GM19455 (cell line): ENCODE data around the gene PITPNC1.
"Not testable (repeated sequence)": the region's sequence is repeated elsewhere in the genome, so short reads cannot be mapped to it uniquely, and the experiment has no call there.

Experiments
- ATAC-seq: cut with Tn5 transposase; IDR thresholded peaks from one replicate; pipeline ENCODE4 v1.9.1; 2021; ENCODE audit not compliant: unreplicated experiment

Gene PITPNC1

DNA sequence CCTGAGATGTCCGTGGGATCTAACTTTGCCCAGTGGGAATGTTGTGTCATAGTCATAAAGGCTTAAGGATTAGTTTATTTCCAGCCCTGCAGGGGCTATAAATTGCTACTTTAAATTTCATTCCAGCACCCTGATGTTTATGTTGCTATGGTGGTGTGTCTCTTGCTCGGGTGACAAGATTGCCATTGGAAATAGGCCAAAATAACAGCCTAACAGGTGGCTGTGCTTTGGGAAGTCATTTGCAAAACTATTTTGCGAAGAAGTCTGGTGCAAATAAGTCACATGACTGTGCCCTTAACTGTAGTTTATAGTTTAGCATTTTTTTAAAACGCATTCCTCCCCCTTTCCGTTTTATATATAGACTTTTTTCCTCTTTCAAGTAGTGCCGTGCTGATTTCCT, 23.1 kb downstream of the PITPNC1 start:
- no peak for ATAC-seq

DNA sequence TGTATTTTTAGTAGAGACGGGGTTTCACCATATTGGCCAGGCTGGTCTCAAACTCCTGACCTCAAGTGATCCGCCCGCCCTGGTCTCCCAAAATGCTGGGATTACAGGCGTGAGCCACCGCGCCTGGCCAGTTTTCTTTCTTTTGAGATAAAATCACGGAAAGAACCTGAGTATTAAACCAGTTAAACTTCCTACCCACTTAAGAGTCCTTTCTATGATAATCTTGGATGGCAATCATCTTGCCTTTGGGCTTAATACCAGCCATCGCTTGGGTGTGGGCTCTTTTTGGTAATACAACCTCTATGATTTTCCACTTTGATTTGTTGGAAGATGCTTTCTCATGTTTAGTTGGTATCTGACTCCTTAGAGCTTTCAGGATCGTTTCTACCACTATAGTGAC, 24.0 kb downstream of the PITPNC1 start:
- no peak for ATAC-seq

GRCh38 chr17:67401598-67402504, 24.8 kb downstream of the PITPNC1 start:
- ATAC-seq, result no peak

DNA sequence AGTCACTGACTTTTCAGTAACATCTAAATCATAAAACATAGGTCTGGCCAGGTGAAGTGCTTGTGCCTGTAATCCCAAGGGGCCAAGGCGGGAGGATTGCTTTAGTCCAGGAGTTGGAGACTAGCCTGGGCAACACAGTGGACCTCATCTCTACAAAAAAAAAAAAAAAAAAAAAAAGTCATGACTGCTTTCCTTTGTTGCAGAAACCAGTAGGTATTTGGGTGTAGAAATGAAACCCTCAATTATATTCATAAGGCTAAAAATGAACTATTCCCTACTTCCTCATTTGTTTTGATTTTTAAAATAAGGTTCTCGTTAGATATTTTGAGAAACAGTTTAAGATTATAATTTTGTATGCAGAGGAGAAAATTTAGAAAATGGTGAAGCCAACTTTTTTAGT, 26.0 kb downstream of the PITPNC1 start:
- no peak for ATAC-seq

- ATAC-seq, result no peak
Observed at GRCh38 chr17:67403483-67403882, 26.4 kb downstream of the PITPNC1 start.

- ATAC-seq, result not testable (repeated sequence)
Observed at GRCh38 chr17:67408455-67408830, 31.4 kb downstream of the PITPNC1 start.

DNA sequence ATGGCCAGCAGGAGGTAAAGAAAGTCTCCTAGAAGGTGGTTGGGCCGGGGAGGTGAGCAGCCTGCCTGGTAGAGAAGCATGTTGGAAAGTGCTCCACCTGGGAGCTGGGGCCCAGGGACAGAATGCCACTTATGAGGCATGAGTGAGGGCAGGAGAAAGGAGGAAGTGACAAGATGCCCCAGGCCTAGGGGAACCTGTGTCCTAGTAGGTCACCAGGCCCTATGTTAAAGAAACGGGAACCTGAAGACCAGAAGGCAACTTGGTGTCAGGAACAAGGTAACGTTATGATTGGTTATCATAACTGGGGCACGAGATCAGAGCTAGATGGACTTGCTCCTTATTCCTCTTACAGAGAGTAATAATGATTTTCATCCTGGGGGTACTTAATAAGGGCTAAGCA, 34.3 kb downstream of the PITPNC1 start:
- ATAC-seq, result no peak

GRCh38 chr17:67412032-67412431, 35.0 kb downstream of the PITPNC1 start:
- no peak for ATAC-seq

DNA sequence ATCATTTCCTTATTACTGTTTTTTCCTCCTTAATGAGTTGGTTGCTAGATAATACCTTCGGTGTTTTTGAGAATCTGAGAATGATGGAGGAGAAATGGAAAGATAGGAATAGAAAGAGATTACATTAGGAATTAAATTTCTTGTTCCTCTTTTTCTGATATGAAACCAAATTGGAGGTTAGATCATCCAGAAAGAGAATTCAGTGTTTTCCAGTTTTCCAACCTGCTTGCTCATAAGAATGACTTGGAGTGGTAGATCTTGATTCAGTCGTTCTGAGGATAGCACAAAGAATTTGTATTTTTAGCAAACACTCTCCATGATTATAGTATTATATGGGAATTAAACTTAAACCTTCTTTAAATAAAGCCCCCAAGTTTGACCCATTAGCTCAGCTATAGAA, 35.9 kb downstream of the PITPNC1 start:
- ATAC-seq, result no peak

- ATAC-seq, result no peak
Observed at GRCh38 chr17:67413388-67413787, 36.3 kb downstream of the PITPNC1 start.

GRCh38 chr17:67414130-67414529, 37.0 kb downstream of the PITPNC1 start:
- no peak for ATAC-seq

- no peak for ATAC-seq
Observed at GRCh38 chr17:67414559-67414958, 37.5 kb downstream of the PITPNC1 start.

DNA sequence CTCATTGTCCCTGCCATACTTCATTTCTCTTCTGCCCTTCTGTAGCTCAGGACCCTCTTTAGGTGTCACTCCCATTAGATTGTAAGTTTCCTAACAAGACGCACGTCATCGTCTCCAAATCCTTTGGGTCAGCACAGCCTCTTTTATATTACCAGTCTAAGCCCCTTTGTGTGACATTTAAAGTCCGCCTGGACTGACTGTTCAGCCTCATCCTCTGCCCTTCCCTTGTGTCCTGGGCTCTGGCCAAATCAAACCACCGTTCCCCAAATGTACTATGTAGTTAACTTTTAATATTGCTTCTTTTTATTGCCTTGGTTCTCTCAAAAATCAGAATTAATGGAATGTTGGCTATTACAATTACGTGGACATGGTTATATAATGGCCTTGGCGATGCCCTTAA, 38.2 kb downstream of the PITPNC1 start:
- ATAC-seq, result no peak

DNA sequence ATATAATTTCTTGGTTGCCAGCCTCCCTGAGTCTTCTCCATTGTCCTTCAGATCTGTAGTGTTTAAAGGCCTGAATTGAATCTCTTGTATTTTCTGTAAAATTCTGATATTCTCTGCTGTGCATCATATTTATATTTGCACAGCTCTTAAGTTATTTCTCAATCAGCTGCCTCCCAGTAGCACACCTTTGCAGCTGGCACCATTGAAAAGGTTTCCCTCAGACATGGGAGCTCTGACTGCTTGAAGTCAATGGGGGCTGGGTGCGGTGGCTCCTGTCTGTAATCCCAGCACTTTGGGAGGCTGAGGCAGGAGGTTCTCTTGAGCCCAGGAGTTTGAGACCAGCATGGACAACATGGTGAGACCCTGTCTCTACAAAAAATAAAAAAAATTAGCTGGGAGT, 40.4 kb downstream of the PITPNC1 start:
- no peak for ATAC-seq

GRCh38 chr17:67420994-67421393, 43.9 kb downstream of the PITPNC1 start:
- ATAC-seq, result no peak

- ATAC-seq, result no peak
Observed at GRCh38 chr17:67421869-67422273, 44.8 kb downstream of the PITPNC1 start.

- ATAC-seq, result not testable (repeated sequence)
Observed at GRCh38 chr17:67422296-67422695, 45.2 kb downstream of the PITPNC1 start.

GRCh38 chr17:67422897-67423296, 45.8 kb downstream of the PITPNC1 start:
- no peak for ATAC-seq

DNA sequence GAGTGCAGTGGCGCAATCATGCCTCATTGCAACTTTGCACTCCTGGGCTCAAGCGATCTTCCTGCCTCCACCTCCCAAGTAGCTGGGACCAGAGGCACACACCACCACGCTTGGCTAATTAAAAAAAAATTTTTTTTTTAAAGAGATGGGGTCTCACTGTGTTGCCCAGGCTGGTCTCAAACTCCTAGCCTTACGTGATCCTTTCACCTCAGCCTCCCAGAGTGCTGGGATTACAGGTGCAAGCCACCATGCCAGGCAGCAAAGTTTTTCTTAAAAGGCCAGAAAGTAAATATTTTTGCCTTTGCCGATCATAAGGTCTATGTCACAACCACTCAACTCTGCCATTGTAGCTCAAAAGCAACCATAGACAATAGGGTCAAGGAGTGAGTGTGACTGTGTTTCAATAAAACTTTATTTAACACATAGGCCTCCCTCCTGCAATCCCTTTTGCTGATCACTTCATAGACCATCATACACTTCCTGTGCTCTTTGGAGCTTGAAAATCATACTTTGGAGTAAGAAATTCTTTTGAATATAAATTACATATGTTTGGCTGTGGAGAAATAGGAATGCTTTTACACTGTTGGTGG, 48.6 kb downstream of the PITPNC1 start:
- no peak for ATAC-seq

DNA sequence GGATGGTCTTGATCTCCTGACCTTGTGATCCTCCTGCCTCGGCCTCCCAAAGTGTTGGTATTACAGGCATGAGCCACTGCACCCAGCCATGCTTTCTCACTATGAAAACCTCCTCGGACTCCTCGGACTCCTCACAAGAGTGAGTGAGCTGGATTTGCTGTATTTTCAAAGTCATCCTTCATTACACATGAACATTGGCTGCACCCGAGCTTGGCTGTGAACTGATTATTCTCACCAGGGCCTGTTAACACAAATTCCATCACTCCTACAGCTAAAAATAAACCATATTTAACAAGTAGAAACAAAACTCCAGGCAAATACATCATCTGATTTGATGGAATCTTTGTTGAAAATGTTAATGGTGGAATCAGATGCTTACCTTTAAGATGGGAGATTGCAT, 50.3 kb downstream of the PITPNC1 start:
- ATAC-seq, result no peak

DNA sequence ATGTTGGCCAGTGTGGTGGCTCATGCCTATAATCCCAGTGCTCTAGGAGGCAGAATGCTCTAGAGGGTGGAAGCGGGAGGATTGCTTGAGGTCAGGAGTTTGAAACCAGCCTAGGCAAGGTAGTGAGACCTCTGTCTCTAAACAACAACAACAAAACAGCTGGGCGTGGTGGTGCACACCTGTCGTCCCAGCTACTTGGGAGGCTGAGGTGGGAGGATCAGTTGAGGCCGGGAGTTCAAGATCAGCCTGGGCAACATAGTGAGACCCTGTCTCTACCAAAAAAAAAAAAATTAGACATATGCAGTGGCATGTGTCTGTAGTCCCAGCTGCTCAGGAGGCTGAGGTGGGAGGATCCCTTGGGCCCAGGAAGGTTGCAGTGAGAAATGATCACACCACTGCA, 53.4 kb downstream of the PITPNC1 start:
- ATAC-seq, result not testable (repeated sequence)

DNA sequence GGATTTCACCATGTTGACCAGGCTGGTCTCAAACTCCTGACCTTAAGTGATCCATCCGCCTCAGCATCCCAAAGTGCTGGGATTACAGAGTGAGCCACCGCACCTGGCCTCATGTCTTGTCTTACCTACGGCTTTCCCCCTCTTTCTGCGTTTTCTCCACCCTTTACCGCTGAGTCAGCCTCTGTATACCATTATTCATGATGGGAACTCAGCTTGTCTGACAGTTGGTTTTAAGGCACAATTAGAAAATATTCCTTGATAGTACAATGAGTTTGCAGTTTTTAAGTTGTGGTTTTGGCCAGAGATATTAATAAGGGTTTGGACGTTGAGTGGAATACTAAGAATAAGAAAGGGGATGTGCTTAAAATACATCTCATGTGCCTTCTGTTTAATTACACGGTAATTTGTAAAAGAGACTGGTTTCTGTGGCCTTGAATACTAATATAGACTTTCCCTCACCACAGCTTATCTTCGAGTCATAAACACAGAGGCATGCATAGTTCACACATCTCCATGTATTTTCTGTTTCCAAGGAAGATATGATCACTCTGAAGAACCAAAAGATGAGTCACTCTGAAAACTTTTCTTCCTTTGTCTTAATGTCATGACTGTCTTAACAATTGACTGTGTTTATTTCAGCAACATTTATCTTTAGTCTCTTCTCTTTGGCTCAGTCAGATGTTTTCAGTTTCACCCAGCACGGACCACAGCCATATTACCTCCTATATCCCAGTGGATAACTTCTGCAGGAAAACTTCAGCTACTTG, 54.4 kb downstream of the PITPNC1 start:
- ATAC-seq, result no peak
